GM18517 (cell line): ENCODE results near the gene ADCY3.

ENCODE experiments used
- ATAC-seq: cut with Tn5 transposase; IDR thresholded peaks from one replicate; pipeline ENCODE4 v1.9.1; 2021; ENCODE audit warnings: mild to moderate bottlenecking, moderate library complexity; ENCODE audit not compliant: unreplicated experiment

ADCY3 gene

GRCh38 chr2:24877067-24877466 lies 43.0 kb downstream of the ADCY3 start:
- no peak for ATAC-seq

GRCh38 chr2:24875901-24876300 lies 44.1 kb downstream of the ADCY3 start:
- no peak for ATAC-seq

- no peak for ATAC-seq
These were observed 44.8 kb downstream of the ADCY3 start for GRCh38 chr2:24875272-24875671.

- ATAC-seq, result no peak
These were observed 46.0 kb downstream of the ADCY3 start for GRCh38 chr2:24874035-24874434.

- ATAC-seq, result no peak
These were observed 46.4 kb downstream of the ADCY3 start for GRCh38 chr2:24873619-24874018.

GRCh38 chr2:24872344-24873115 lies 47.5 kb downstream of the ADCY3 start:
- ATAC-seq, result no peak

- no peak for ATAC-seq
These were observed 48.1 kb downstream of the ADCY3 start for GRCh38 chr2:24871852-24872333.

GRCh38 chr2:24870891-24871705 lies 48.9 kb downstream of the ADCY3 start:
- no peak for ATAC-seq

- no peak for ATAC-seq
These were observed 49.6 kb downstream of the ADCY3 start for GRCh38 chr2:24870440-24870839.

- ATAC-seq, result no peak
These were observed 53.1 kb downstream of the ADCY3 start for GRCh38 chr2:24866946-24867345.

- no peak for ATAC-seq
These were observed 56.4 kb downstream of the ADCY3 start for GRCh38 chr2:24863641-24864040.

GRCh38 chr2:24861500-24861899 lies 58.5 kb downstream of the ADCY3 start:
- no peak for ATAC-seq

GRCh38 chr2:24860631-24861030 lies 59.4 kb downstream of the ADCY3 start:
- no peak for ATAC-seq

GRCh38 chr2:24859968-24860600 lies 60.0 kb downstream of the ADCY3 start:
- no peak for ATAC-seq

- ATAC-seq, result no peak
These were observed 61.0 kb downstream of the ADCY3 start for GRCh38 chr2:24858996-24859395.

- ATAC-seq, result no peak
These were observed 62.3 kb downstream of the ADCY3 start for GRCh38 chr2:24857746-24858145.

GRCh38 chr2:24856791-24857211 lies 63.2 kb downstream of the ADCY3 start:
- ATAC-seq, result no peak

- no peak for ATAC-seq
These were observed 64.3 kb downstream of the ADCY3 start for GRCh38 chr2:24855726-24856125.

GRCh38 chr2:24855022-24855622 lies 64.9 kb downstream of the ADCY3 start:
- ATAC-seq, result no peak

GRCh38 chr2:24853996-24854395 lies 66.0 kb downstream of the ADCY3 start:
- no peak for ATAC-seq

GRCh38 chr2:24853046-24853445 lies 67.0 kb downstream of the ADCY3 start:
- ATAC-seq, result no peak
